CD4-positive, alpha-beta T cell treated with Interleukin-4 for 4 hours (primary cell): ENCODE measurements around the gene PGD.
"Not testable (repeated sequence)": the region's sequence is repeated elsewhere in the genome, so short reads cannot be mapped to it uniquely, and the experiment has no call there.

Experiments used
- DNase-seq: peaks from one replicate; pipeline ENCODE4 v3.0.0-alpha.2; 2020

PGD gene

DNA sequence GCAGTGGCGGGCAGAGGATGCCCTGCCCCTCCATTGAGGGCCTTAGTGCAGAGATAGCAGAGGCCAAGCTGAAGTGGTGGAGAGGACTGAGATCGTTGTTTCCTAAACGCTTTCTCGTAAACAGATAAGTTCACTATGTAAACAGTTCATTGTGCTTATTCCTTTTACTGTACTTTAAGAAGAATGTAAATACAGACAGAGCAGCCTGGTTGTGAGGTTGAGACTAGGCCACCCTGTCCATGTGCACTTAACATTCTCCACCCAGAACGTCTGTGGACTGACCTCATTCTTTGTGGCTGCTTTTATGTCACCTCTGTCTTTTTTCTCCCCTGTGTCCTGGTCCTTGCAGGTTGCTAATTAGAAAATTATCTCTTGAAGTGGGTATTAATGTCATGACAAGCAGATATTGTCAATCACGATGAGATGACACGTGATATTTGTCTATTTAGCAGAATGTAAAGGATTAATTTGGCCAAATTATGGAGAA lies 39.9 kb downstream of the PGD start:
- no peak for DNase-seq

DNA sequence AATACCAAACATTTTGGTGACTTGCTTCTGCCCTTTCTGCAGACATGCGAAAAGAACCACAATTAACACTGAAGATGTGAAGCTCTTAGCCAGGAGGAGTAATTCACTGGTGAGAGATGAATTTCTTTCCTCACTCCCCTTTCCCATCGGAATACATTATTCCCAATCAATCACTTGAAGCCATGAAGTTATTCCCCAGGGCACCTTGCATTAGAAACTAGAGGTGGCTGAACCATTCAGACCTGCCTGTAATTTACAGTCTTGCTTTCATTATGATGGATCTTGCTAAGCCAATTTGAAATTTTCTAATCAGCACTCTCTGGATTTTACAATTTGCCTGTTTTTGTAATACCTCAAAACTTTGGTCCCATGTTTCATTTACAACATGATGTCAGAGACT lies 41.4 kb downstream of the PGD start:
- DNase-seq = no peak

DNA sequence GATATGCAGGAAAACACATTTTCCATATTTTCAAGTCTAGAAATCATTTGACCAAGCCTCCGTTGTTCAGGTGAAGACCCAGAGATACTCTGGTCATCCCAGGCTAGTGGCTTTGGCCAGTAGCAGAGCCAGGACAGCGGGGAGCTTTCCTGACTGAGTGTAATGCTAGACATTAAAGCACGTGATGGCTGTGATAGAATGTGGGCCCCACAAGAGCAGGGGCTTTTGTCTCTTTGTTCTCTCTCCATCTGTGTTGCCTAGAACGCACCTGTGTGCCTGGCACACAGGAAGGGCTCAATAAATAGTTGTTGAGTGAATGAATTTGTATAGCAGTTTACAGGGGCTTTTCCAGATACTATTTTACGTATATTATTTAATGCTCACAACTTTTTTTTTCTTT lies 41.9 kb downstream of the PGD start:
- DNase-seq = no peak

DNA sequence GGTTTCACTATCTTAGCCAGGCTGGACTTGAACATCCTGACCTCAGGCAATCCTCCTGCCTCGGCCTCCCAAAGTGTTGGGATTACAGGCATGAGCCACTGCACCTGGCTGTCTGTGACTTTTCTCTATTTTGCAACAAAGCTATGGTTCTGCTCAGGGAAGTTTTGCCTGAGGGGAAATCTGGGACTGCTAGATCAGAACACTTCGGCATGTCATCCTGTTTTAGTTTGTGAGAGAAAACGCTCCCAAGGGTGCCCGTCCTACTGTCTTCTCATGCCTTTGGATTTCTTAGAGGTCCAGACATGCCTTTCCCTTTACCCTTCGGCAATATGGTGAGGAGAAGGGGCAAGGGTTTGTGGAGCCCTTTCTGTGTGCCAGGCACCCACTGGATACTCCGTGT lies 45.4 kb downstream of the PGD start:
- DNase-seq = no peak

DNA sequence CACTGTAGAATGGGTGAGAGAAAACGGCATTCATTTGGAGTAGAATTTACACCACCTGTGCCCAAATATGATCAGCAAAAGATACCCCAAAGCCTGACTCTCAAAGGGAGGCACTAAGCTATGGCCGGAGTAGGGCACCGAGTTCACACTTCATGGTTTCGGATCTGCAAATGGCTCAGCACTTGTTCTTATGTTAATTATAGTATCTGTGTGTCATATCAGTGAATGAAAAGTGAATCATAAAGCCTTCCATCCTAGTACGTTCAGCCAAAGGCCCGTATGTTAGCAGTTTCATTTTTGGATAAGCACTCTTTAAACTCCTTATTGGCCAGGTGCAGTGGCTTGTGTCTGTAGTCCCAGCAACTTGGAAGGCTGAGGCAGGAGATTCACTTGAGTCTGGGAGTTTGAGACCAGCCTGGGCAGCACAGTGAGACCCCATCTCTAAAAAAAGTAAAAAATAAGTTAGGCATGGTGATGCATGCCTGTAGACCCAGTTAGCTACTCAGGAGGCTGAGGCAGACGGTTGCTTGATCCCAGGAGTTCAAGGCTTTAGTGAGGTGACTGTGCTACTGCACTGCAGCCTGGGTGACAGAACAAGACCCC lies 46.0 kb downstream of the PGD start:
- no peak for DNase-seq

DNA sequence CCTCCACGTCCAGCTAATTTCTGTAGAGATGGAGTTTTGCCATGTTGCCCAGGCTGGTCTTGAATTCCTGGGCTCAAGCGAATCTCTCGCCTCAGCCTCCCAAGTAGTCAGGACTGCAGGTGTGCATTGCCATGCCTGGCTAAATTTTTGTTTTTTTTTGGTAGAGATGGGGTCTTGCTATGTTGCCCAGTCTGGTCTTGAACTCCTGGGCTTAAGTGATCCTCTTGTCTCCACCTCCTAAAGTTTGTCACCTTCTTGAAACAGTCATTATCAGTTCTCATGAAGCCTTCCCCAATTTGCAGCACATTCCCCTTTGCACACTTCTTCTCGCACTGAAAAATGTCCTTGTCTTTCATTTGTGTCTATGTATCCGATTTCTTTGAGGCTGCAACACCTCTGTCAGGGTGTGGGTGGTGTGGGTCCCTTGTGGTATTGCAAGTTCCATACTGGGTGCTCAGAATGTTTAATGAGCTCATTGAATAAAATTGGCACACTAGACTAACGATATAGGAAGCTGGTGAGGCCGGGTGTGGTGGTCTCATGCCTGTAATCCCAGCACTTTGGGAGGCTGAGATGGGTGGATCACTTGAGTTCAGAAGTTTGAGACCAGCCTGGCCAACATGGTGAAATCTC lies 48.0 kb downstream of the PGD start:
- DNase-seq = no peak

DNA sequence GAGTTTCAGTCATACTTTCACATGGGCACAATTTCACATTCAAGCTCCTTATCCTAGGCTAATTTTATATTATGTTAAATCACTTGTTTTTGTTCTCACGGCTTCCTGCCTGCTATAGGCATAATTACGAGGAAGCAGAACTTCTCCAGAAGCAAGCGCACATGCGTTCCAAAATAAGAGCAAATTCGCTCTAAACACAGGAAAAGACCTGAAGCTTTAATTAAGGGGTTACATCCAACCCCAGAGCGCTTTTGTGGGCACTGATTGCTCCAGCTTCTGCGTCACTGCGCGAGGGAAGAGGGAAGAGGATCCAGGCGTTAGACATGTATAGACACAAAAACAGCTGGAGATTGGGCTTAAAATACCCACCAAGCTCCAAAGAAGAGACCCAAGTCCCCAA lies 50.9 kb downstream of the PGD start, which contains the start of gene CORT:
CORT (plus strand) TSS at position 281 of the 400 bp plus-strand sequence. CDS start 193 bp downstream, outside the sequence.
- no peak for DNase-seq

DNA sequence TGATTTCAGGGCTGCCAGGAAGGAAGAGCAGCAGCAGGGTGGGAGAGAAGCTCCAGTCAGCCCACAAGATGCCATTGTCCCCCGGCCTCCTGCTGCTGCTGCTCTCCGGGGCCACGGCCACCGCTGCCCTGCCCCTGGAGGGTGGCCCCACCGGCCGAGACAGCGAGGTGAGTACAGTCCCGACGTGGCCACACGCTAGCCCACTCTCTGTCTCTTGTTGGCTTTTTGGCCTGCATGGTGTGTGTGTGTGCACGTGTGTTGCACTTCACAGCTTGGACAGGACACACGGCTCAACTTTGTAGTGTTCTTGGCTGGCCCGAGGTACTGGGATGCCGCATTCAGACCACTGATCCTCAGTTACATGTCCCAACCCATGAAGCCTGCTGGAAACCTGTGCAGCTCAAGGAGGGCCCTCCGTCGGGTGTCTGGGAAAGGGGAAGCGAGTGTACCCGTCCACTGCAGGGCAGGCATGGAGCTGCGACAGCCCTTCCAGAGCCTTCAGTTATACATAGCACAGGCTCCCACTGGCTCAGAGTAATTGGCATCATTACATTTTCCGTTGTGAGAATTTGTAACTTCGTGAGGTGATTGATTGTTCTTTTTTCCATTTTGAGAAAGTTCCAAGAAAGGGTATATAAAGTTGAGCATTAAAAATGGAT lies 51.4 kb downstream of the PGD start:
- no peak for DNase-seq

DNA sequence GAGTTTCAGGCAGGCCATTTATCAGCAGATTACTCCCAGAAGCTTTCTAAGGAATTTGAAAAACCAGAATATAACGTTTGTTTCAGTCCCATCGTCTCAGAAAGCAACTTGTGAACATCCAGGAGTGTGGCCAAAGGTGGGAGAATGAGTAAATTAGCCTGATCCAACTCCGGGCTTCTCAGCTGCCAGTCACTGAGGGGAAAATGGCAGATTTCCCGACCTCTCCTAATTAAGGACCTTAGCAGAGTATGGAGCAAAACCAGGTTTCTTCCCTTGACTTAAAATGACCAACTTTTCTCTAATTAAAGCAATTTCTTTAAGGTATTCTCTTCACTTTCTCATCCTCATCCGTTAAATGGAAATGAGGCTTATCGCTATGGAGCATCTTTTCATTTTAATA lies 52.0 kb downstream of the PGD start:
- no peak for DNase-seq

DNA sequence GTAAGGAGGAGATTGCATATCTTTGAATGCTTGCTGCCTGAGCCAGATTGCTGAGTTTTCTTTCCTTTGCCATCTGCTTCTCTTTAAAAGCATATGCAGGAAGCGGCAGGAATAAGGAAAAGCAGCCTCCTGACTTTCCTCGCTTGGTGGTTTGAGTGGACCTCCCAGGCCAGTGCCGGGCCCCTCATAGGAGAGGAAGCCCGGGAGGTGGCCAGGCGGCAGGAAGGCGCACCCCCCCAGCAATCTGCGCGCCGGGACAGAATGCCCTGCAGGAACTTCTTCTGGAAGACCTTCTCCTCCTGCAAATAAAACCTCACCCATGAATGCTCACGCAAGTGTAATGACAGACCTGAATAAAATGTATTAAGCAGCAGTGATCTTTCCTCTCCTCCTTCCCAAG lies 52.4 kb downstream of the PGD start:
- DNase-seq = no peak

DNA sequence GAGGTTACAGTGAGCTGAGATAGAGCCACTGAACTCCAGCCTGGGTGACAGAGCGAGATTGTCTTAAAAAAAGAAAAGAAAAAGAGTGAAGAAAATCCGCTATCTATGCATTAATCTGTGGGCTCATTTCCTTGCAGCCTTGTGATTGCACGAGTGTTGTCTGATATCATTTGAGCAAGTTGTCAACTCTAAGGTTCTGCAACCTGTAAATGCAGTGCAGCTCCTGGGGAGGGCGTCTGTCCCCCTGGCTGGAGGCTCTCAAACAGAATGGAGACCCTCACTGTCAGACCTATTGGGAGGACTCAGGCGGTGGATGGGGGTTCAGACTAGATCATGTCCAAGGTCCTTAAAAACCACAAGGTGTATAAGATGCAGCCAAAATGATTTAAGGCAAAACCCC lies 57.2 kb downstream of the PGD start:
- no peak for DNase-seq

DNA sequence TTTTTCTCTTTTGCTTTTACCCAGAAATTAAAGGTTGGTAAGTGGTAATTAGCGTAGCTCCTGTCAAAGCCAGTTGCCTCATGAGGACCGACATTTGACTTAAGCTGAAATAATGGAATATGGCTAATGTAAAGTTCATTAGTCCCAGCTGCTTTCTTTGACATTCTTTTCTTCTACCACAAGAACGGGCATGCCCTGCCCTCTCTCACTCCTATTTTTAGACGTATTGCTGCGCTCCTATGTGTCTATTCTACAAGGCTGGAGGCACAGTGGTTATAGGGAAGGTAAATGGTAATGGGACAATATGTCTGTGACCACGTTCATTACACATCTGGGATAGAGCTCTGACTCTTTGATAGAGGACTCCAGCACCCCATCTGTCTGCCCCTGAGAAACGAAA lies 57.8 kb downstream of the PGD start:
- no peak for DNase-seq

DNA sequence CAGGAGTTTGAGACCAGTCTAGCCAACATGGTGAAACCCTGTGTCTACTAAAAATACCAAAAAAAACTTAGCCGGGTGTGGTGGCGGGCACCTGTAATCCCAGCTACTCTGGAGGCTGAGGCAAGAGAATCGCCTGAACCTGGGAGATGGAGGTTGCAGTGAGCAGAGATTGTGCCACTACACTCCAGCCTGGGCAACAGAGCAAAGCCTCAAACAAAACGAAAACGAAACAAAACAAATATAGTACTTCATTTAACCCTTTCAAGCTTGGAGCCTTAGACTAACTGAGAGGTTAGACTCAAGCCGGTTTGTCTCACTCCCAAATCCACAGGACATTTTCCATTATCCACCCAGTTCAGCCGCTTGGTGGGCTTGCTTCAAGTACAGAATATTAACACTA lies 58.6 kb downstream of the PGD start:
- not testable (repeated sequence) for DNase-seq

DNA sequence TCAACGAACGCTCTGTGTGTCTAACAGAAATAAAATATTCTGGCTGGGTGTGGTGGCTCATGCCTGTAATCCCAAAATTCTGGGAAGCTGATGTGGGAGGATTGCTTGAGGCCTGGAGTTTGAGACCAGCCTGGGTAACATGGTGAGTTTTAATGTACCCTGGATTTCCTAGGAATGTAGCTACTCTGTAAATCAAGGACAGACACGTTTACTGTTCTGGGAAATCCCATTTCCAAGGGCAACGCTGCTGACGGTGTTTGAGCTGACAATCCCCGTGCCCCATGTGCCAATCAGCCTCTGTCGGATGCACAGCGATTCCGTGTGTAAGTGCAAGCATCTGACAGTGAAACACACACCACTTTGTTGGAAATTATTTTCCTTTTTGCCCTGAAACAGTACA lies 59.0 kb downstream of the PGD start:
- no peak for DNase-seq

DNA sequence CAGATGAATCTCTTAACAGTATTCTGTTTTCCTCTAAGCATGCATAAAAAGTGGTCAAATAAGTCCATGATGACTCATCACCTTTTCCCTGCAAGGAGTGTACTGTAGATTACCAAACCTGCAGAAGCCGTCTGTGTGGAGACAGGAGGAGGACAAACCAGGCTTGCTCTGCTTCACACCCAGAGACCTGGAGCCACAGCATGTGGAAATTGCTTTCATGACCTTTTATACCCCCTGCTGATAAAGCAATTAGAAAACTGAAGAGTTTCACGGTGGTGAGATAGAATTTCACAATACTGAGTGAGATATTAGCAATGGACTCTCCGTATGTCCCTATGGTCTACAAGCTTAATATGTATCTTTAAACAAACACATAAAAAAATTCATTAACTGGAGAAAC lies 60.3 kb downstream of the PGD start:
- no peak for DNase-seq

DNA sequence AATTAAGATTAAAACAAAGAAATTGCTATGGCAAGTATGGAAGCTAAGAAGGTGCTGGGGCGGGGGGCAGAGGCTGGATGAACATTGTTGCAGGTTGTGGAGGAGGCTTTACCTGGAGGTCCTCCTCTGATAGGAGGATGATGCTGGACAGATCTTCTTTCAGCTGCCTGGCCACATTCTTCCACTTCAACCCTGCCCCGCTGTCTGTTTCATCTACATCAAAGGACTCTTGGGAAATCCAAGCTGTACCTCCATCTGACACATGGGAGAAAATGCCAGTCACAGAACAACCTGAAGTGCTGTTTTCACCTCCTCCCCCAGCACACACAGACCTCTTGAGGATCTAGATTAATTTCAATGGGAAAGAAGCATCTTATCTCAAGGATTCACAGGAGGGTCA lies 68.2 kb downstream of the PGD start:
- DNase-seq = no peak

DNA sequence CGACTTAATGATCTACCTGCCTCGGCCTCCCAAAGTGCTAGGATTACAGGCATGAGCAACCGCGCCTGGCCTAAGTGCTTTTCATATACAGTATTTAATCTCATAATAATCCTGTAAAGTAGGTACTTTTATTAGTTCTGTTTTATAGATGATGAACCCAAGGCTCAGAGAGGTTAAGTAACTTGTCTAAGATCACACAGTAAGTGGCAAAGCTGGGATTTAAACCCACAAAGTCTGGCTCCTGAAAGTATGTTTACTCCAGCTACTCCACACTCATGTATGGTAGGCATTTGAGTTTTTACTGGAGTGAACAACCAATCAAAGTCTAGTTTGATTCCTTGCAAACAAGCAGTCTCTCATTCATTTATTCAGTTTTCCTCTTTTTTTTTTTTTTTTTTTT lies 71.2 kb downstream of the PGD start:
- no peak for DNase-seq
